Activated gamma-delta T cell treated with Interleukin-2 at 50 U/mL for 16 hours (primary cell): ENCODE results near the gene PTPRM.

Experiments
- DNase-seq: peaks from one replicate; pipeline ENCODE4 v3.0.0-alpha.2; 2020

PTPRM gene

GRCh38 chr18:7567474-7568425 lies 634 bp downstream of the PTPRM start:
- no peak for DNase-seq

DNA sequence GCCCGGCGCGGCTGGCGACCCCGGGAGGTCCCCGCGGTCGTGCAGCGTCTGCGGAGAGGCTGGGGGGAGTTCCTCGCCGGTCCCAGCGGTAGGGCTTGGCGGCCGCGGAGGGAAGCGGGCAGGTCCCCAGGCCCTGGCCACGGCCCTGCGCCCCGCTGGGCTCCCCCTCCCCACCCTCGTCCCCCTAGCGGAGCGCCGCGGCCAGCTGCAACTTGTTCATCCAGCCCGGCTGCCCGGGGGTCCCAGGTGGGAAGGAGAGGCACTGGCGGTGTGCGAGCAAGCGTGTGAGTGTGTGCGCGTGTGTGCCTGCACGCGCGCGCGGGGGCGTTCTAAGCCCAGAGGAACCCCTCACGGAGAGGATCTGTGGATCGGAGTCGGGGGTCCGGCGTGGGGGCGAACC lies 1.3 kb downstream of the PTPRM start:
- no peak for DNase-seq

- DNase-seq, result no peak
Measured at GRCh38 chr18:7571626-7572025, 4.5 kb downstream of the PTPRM start.

GRCh38 chr18:7572822-7573221 lies 5.7 kb downstream of the PTPRM start:
- DNase-seq, result no peak

GRCh38 chr18:7575465-7576028 lies 8.4 kb downstream of the PTPRM start:
- no peak for DNase-seq

DNA sequence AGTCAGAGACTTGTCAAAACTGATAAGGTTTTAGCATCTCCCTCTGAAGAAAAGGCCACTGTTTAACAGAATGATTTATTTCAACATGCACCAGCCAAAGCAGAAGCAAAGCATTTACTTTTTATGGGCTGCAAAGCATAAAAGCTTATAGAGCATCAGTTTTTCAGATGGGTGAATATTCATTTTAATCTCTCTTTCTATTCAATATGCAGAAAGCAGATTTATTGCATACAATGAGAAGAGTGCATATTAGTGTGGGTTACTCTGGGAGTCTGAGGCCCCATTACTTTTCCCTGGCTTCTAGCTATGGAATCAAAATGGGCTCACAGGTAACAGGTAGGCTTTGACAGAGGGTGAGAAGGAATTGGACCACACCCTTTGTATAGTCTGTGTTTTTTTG lies 9.0 kb downstream of the PTPRM start:
- no peak for DNase-seq

- no peak for DNase-seq
Measured at GRCh38 chr18:7576685-7577084, 9.6 kb downstream of the PTPRM start.

DNA sequence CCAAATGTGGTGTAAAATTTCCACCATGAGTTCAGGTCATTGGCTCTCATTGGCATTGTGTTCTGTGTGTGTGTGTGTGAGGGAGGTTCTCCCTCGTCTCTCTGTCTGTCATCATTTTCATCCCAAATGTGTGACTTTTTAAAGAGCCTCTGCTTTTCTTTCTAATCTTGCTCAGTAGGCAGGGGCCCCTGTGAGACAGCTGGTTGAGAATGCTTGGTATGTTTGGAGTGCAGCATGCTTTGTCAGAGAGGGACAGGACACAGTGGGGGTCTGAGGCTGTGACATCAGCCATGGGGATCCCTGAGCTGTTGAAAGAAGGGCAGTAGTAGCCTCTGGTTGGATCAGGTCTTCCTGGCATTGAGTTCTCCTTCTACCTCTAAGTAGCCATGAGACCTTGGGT lies 10.6 kb downstream of the PTPRM start:
- DNase-seq, result no peak

GRCh38 chr18:7579176-7579917 lies 12.2 kb downstream of the PTPRM start:
- DNase-seq, result no peak

DNA sequence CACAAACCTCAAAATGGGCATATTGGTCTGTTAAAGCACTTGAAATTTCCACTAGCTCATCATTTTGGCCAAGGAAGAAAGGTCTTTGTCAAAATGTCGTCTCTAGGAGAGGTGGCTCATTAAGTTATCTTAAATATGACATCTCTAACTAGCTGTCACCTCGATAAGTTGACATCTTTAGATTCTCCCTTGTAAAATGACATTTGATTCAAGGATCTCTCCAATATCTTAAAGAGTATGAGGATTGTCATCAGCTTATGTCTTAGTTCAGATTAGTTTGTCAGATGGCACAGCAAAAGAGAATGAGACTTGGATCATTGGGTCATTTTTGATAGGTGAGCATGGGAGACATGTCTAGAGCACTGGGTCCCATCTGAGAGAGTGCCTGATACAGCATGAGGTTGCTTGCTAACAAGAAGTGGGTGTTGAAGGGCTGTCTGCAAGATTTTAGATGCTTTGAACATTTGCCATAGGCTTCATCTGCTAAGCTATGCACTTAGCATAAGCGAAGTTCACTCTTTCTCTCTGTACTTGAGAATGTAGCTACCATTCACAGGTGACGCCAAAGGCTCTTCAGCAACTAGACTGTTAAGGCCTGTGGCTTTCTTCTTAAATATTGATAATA lies 12.9 kb downstream of the PTPRM start:
- DNase-seq, result no peak

DNA sequence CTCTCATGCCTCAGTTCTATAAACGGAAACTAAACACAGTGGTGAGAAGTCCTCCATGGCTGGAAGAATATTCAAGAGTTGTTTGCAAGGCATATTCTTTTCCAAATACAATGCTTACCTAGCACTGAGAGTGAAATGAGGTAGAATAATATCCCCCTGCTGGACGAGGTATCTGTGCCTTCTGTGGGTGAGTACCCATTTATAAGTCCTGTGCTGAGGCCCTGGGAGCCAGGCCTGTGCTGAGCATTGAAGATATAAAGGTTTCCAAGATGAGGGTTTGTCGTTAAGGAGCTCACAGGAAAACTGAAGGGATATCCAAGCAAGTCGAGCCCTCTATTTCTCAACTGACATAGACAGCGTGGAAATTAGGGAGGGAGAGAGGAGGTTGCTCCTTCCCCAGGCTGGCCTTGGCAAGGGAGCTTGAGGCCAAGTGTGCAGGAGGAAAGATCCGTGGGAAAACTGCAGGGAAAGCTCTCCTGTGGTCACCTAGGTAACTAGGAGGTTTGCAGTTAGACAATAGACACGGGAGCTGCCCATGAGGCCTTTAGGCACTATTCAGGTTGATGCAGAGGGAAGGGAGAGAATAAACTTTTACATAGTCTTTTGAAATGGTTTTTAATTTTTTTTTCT lies 17.6 kb downstream of the PTPRM start:
- no peak for DNase-seq

DNA sequence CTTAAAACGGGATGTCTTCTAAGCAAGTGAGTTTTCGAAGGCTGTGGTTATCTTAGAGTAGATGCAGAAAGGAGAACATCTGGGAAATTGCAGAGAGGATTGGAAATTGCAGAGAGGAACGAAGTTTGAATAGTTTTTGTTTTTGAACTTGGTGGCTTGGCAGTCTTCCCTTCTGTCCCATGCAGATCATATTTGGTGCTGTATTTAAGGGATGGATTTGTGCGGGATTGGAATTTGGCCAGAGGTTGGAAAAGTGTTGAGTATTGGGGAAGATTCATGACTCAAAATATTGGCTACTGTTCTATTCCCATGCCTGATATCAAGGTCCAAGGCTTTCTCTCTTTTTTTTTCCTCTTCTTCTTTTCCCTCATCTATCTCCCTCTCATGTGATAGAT lies 18.2 kb downstream of the PTPRM start:
- no peak for DNase-seq

DNA sequence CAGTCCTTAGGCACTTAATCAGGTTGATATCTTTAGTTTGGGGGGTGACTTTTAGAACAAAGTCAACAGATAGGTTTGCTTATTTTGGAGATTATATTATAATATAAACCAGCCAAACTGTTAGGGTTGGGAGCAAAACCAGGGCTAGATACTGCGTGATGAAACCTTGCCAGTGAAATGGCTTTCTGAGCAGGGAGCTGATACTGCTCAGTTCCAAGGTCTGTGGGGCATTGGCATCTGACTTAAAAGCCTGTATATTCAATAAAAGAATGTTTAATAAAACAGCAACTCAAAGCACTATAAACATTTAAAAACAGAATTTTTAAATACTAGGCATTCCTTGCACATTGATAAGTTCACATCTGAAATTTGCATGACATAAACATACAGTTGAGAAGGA lies 19.3 kb downstream of the PTPRM start:
- no peak for DNase-seq

- DNase-seq, result no peak
Measured at GRCh38 chr18:7590826-7591560, 23.9 kb downstream of the PTPRM start.

DNA sequence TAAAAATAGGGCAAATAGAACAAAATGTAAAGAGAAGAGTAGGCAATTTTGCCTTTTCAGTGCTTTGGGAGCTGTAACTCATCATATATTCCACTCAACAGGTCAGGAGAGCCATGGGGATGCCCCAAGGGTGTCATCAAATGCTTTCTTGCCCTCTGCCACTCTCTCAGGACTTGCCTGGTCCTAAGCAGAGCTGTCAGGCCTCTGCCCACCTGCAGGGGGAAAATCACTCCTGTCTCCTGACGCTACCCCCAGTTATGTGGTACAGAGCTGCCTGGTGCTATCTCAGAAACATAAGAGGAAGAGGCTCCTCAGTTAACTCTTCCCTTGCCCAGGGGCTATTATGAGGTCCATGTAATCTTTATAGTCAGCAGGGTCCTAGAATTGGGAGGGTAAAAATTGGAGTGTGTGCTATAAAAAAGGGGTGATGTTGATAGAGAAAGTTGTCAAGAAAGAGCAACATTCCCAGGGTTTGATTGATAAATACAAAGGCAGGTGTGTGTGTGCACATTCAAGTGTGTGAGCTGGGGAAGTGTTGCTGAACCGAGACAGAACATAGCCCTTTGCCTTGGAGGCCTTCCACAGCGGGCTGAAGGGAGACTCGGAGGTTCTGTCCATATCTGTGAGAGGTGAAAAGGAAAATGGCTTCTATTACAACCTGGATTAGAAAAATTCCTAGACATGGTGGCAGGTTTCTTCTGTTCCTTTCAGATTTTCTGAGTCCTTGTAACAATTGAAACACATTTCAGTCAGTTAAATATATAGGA lies 25.4 kb downstream of the PTPRM start:
- DNase-seq, result no peak

DNA sequence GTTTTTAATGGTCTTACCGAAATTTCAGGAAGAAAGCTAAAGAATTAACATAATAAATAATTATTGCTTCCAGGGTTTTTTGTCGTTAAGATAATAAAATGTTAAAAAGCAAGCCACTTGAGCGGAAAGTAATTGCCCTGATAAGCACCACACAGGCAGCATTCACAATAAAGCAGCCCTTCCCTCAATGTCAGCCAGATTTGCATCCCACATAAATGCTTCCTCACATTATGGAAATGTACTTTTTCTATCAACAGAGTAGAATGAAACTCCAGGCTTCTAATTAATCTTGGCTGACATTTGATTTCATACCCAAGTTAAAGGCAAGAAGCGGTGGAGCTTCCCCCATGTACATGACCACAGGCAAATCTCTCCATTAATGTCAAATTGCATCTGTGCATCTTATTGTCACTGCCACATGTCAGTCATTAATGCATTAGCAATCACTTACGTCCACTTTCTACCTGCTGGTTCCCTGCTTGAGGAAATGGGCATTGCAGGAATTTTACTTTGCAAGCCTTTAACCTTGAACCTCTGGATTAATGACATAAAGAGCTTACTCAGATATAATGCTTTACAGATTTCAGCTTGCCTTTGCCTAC lies 26.2 kb downstream of the PTPRM start:
- no peak for DNase-seq

DNA sequence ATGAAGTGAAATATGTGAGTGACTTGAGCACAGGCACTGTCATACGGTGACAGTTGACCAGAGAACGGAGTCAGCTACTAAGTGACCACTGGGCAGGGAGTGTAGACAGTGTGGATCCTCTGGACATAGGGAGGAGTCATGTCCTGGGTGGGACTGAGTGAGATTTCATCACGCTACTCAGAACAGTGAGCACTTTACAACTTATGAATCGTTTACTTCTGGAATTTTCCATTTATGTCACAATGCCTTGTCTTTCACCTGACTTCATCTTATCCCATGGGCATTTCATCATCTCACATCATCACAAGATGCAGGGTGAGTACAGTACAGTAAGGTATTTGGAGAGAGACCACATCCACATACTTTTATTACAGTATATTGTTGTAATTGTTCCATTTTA lies 29.0 kb downstream of the PTPRM start:
- DNase-seq, result no peak

- no peak for DNase-seq
Measured at GRCh38 chr18:7597500-7597899, 30.4 kb downstream of the PTPRM start.

GRCh38 chr18:7598167-7599047 lies 31.3 kb downstream of the PTPRM start:
- no peak for DNase-seq

- DNase-seq, result no peak
Measured at GRCh38 chr18:7600036-7600435, 32.9 kb downstream of the PTPRM start.
